Karpas-422 (cell line): ENCODE data around the gene CCDC187. TPM values are rescaled to one million over a fixed set of nuclear protein-coding genes. Genes with fewer than 3 reads are reported as not detected.

Source experiments
- DNase-seq: peaks from one replicate; pipeline ENCODE4 v3.0.0-alpha.2; 2015
- H2AFZ ChIP-seq: fragments of 200-600 bp; sonication (generic); 2 replicates; pipeline ENCODE4 v1.6.1; 2014; ENCODE audit warnings: antibody characterized with exemption, low read length, mixed read lengths
- H3K27ac ChIP-seq: fragments of 200-600 bp; sonication (generic); 2 replicates; pipeline ENCODE4 v1.5.1; 2014; ENCODE audit warnings: mild to moderate bottlenecking, low read length, moderate library complexity
- H3K27me3 ChIP-seq: fragments of 200-600 bp; sonication (generic); 2 replicates; pipeline ENCODE4 v1.6.1; 2014; ENCODE audit warnings: low read length, mixed read lengths
- H3K36me3 ChIP-seq: fragments of 200-600 bp; sonication (generic); 2 replicates; pipeline ENCODE4 v1.6.1; 2014; ENCODE audit warnings: low read length, mixed read lengths; ENCODE audit not compliant: insufficient read depth
- H3K4me1 ChIP-seq: fragments of 200-600 bp; sonication (generic); 2 replicates; pipeline ENCODE4 v1.6.1; 2014; ENCODE audit warnings: mild to moderate bottlenecking, low read length, mixed read lengths
- H3K4me2 ChIP-seq: fragments of 200-600 bp; sonication (generic); 2 replicates; pipeline ENCODE4 v1.6.1; 2014; ENCODE audit warnings: low read length, low read depth, mild to moderate bottlenecking; ENCODE audit not compliant: poor library complexity, severe bottlenecking
- H3K4me3 ChIP-seq: fragments of 200-600 bp; sonication (generic); 2 replicates; pipeline ENCODE4 v1.5.1; 2014; ENCODE audit warnings: mild to moderate bottlenecking, antibody characterized with exemption, low read length, mixed read lengths
- H3K79me2 ChIP-seq: fragments of 200-600 bp; sonication (generic); 2 replicates; pipeline ENCODE4 v1.6.1; 2014; ENCODE audit warnings: mild to moderate bottlenecking, low read length, mixed read lengths
- H3K9ac ChIP-seq: fragments of 200-600 bp; sonication (generic); 2 replicates; pipeline ENCODE4 v1.6.0; 2014; ENCODE audit warnings: low read length
- H3K9me2 ChIP-seq: fragments of 200-600 bp; sonication (generic), shearing (Covaris generic); replicated peaks from 2 replicates; pipeline ENCODE4 v1.6.0; 2014; ENCODE audit warnings: mild to moderate bottlenecking, low read length, moderate library complexity; ENCODE audit not compliant: insufficient read depth
- H3K9me3 ChIP-seq: fragments of 300-700, 200-600 bp; sonication (generic); 2 replicates; pipeline ENCODE4 v1.6.1; 2014; ENCODE audit warnings: low read length, mixed read lengths
- H4K20me1 ChIP-seq: fragments of 200-600 bp; sonication (generic); 2 replicates; pipeline ENCODE4 v1.6.1; 2014; ENCODE audit warnings: mild to moderate bottlenecking, antibody characterized with exemption, low read length, low read depth; ENCODE audit not compliant: insufficient read depth
- total RNA-seq: library from RNA; depleted of rRNA; stranded (reverse); fragments of >200 nt; shearing (Covaris generic); gene quantifications from 2 replicates; pipeline ENCODE4 v1.2.3, GENCODE V29; 2014; ENCODE audit warnings: low replicate concordance

CCDC187 gene
- total RNA-seq, 1 experiment from 2014 or later, result 0.34 TPM

DNA sequence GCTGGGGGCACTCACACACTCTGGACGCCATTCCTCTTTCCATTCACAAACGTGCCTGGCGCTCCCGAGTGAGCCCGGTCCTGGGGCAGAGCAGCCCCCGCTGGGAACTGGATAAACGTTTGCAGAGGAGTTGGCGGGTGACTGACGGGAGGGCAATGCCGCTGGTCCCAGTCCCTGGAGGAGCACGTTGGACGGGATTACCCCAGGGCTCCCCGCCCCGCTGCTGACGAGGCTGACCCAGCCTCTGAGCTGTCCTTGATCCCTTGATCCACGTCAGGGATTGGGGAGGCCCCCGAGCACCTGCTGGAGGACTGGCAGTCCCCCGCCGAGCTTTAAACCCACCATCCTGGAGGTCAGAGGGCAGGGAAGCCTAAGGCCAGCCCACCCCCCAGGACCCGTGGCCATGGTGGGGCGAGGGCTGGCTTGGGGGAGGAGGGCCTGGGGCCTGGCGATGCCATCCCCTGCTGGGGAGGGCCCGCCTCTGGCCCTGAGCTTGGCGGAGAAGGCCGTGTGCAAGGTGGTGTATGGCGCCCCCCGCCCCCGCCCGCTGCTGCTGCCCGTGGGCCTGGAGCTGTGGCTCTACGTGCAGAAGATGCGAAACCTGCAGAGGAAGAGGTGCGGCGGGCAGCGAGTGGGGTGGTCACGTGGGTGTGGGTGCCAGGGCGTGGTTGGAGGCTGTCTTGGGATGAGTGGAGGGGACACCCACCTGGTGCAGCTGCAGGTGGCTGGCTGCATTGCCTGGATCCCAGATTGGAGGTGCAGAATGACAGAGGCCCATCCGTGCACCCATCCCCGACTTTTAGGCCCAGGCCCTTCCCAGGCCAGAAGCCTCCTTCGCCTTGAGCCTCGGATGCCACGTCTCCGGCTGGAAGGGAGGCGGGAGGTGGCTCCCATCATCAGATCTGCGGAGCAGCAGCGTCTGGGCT, 27.9 kb upstream of the CCDC187 start:
- Histone ChIP-seq H2AFZ (no peak overlapping the region), H3K9me2 (no peaks in the 10 kb centered on the region), H3K4me1 (peaks cover 60% of the 10 kb centered on the region), H3K79me2 (no peaks in the 10 kb centered on the region), H3K27ac (no peak overlapping the region), H4K20me1 (no peaks in the 10 kb centered on the region; the same call in 1 of the 2 replicates), H3K4me2 (peak overlapping the region; percentile 38), H3K4me3 (no peak overlapping the region), H3K27me3 (no peaks in the 10 kb centered on the region), H3K9me3 (no peaks in the 10 kb centered on the region), H3K9ac (peak overlapping the region; percentile 17), H3K36me3 (no peaks in the 10 kb centered on the region)
- peak; percentile 49 for DNase-seq

DNA sequence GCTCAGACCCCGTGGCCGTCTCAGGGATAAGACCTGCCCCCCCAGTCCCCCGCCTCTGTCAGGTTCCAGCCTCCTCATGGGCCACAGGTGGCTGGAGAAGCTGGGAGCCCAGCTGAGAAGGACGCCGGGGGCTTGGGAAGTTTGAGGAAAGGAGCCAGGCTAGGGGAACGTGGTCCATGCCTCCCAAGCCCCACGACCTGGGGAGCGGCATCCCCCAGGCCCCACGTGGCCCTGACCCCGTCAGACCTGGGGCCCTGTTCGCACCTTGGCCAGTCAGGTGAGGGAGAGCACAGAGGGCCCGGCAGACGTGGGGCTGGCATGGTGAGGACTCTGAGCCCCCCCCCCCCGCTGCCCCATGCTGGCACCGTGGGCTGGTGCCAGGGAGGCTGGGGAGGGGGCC, 27.1 kb upstream of the CCDC187 start:
- H3K79me2 ChIP-seq, result no peaks in the 10 kb centered on the region
- no peaks in the 10 kb centered on the region for H3K27me3 ChIP-seq
- no peak overlapping the region for H3K4me3 ChIP-seq
- H2AFZ ChIP-seq, result no peak overlapping the region
- no peak overlapping the region for H3K4me2 ChIP-seq
- no peaks in the 10 kb centered on the region for H3K36me3 ChIP-seq
- DNase-seq, result no peak
- H3K9me3 ChIP-seq, result no peaks in the 10 kb centered on the region
- no peaks in the 10 kb centered on the region for H3K9me2 ChIP-seq
- H4K20me1 ChIP-seq, result no peaks in the 10 kb centered on the region; the same call in 1 of the 2 replicates
- peaks cover 64% of the 10 kb centered on the region for H3K4me1 ChIP-seq
- no peak overlapping the region for H3K27ac ChIP-seq
- no peak overlapping the region for H3K9ac ChIP-seq

- Histone ChIP-seq H3K9me2 (no peaks in the 10 kb centered on the region), H3K9me3 (no peaks in the 10 kb centered on the region), H3K4me1 (peaks cover 62% of the 10 kb centered on the region), H3K9ac (no peak overlapping the region), H3K27ac (no peak overlapping the region), H3K36me3 (no peaks in the 10 kb centered on the region), H3K4me2 (no peak overlapping the region), H3K4me3 (no peak overlapping the region), H2AFZ (no peak overlapping the region), H4K20me1 (no peaks in the 10 kb centered on the region; the same call in 1 of the 2 replicates), H3K79me2 (no peaks in the 10 kb centered on the region), H3K27me3 (no peaks in the 10 kb centered on the region)
- no peak for DNase-seq
Measured at GRCh38 chr9:136330406-136330990, 26.6 kb upstream of the CCDC187 start.

DNA sequence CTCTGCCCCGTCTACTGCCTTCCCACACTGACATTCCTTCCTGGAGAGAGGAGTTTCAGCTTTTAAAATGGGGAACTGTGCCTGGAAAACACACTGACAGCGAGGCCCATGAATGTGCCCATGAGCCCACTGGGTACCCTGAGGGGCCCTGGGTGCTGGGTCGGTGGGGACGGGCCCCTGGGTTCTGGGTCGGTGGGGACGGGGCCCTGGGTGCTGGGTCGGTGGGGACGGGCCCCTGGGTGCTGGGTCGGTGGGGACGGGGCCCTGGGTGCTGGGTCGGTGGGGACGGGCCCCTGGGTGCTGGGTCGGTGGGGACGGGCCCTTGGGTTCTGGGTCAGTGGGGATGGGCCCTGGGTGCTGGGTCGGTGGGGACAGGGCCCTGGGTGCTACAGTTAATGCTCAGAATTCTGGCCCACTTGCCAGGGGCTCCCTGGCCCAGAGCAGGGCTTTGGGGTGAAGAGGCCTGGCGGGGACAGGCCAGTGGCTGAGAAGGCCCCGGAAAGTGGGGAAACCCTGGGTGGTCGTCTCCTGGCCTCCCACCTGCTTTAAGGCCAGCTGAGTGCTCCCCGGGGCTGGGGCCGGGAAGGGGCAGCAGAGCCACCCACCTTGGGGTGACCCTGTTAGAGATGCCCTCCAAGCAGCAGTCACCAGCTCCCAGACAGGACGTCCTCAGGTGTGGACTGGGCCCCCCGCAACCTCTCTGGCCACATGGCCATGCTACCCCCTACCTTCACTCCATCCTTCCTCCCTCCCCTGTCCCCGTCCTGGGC, 25.9 kb upstream of the CCDC187 start:
- peak overlapping the region; percentile 65; the same call in 1 of the 2 replicates for H3K4me3 ChIP-seq
- H4K20me1 ChIP-seq, result no peaks in the 10 kb centered on the region; the same call in 1 of the 2 replicates
- H3K9ac ChIP-seq, result peak overlapping the region; percentile 72; the same call in 1 of the 2 replicates
- no peaks in the 10 kb centered on the region for H3K36me3 ChIP-seq
- H3K4me1 ChIP-seq, result peaks cover 60% of the 10 kb centered on the region
- H3K27ac ChIP-seq, result no peak overlapping the region
- H3K27me3 ChIP-seq, result no peaks in the 10 kb centered on the region
- H2AFZ ChIP-seq, result no peak overlapping the region
- no peaks in the 10 kb centered on the region for H3K9me2 ChIP-seq
- no peak overlapping the region for H3K4me2 ChIP-seq
- no peaks in the 10 kb centered on the region for H3K79me2 ChIP-seq
- no peaks in the 10 kb centered on the region for H3K9me3 ChIP-seq
- no peak for DNase-seq

GRCh38 chr9:136329211-136329627, 25.3 kb upstream of the CCDC187 start:
- Histone ChIP-seq H4K20me1 (no peaks in the 10 kb centered on the region; the same call in 1 of the 2 replicates), H3K4me3 (peak overlapping the region; percentile 65; the same call in 1 of the 2 replicates), H2AFZ (no peak overlapping the region), H3K27ac (no peak overlapping the region), H3K4me1 (peaks cover 66% of the 10 kb centered on the region), H3K36me3 (no peaks in the 10 kb centered on the region), H3K9me2 (no peaks in the 10 kb centered on the region), H3K9me3 (no peaks in the 10 kb centered on the region), H3K4me2 (peak overlapping the region; percentile 54), H3K79me2 (no peaks in the 10 kb centered on the region), H3K27me3 (no peaks in the 10 kb centered on the region), H3K9ac (peak overlapping the region; percentile 72)
- peak; percentile 42 for DNase-seq

- Histone ChIP-seq H3K36me3 (no peaks in the 10 kb centered on the region), H3K9me2 (no peaks in the 10 kb centered on the region), H3K4me1 (peaks cover 67% of the 10 kb centered on the region), H3K4me2 (peak overlapping the region; percentile 54), H3K27me3 (no peaks in the 10 kb centered on the region), H3K4me3 (peak overlapping the region; percentile 65), H2AFZ (no peak overlapping the region), H3K9me3 (no peaks in the 10 kb centered on the region), H3K9ac (peak overlapping the region; percentile 72), H3K79me2 (no peaks in the 10 kb centered on the region), H4K20me1 (no peaks in the 10 kb centered on the region; the same call in 1 of the 2 replicates), H3K27ac (no peak overlapping the region)
- DNase-seq, result peak; percentile 44
Measured at GRCh38 chr9:136328622-136329041, 24.7 kb upstream of the CCDC187 start.

DNA sequence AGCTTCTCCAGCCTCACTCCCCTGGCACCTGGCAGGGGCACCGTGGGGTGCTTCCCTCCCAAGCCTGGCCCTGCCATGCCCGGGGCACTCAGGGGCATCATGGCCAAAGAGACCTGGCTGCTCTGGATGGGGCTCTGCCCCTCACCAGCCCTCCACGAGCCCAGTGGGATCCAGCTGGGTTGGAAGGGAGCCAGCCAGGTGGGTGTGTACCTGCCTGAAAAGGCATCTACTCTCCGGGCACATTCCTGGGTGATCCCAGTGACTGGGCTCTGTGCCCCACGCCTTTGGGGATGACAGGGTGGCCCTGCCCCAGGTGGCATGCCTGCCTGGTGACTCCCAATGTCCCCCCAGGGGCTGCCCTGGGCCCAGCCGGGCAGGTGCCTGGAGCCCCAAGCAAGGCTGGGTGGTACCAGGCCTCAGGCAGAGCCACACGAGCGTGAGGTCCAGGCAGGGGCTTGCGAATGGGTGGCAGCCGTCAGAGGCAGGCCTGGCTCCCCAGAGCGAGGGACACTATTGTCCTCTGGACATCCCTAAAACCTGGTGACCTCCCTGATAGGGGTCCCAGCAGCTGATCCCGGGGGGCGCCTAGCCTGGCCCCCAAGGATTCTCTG, 24.2 kb upstream of the CCDC187 start:
- Histone ChIP-seq H3K9ac (peak overlapping the region; percentile 72), H3K9me2 (no peaks in the 10 kb centered on the region), H3K4me3 (peak overlapping the region; percentile 65), H3K9me3 (no peaks in the 10 kb centered on the region), H3K4me2 (peak overlapping the region; percentile 54), H3K4me1 (peaks cover 67% of the 10 kb centered on the region), H3K27me3 (no peaks in the 10 kb centered on the region), H4K20me1 (no peaks in the 10 kb centered on the region; the same call in 1 of the 2 replicates), H3K27ac (no peak overlapping the region), H3K36me3 (no peaks in the 10 kb centered on the region), H2AFZ (no peak overlapping the region), H3K79me2 (no peaks in the 10 kb centered on the region)
- DNase-seq, result peak; percentile 54
